Esophagus mucosa (tissue), 1 donor: ENCODE measurements around the gene DISP3. TPM values are rescaled to one million over a fixed set of nuclear protein-coding genes. Genes with fewer than 3 reads are reported as not detected.

ENCODE experiments used
- ATAC-seq: fragments of 200-7000 bp; cut with Tn5 transposase; one replicate; pipeline ENCODE4 v1.9.1; 2020
- total RNA-seq: library from RNA; stranded (reverse); gene quantifications from one replicate; pipeline ENCODE4 v1.2.4, GENCODE V29; 2023
- donor health status: DM: yes; HTN: yes; CAD: no.

The DISP3 gene
- total RNA-seq, 1 donor from 2014 or later = not detected

- no peak for ATAC-seq
Observed at GRCh38 chr1:11515368-11516300, 36.7 kb downstream of the DISP3 start.

- ATAC-seq = no peak
Observed at GRCh38 chr1:11516961-11517635, 38.1 kb downstream of the DISP3 start.

- ATAC-seq = no peak
Observed at GRCh38 chr1:11518016-11518701, 39.2 kb downstream of the DISP3 start.

- ATAC-seq = no peak
Observed at GRCh38 chr1:11518791-11519628, 40.1 kb downstream of the DISP3 start.

GRCh38 chr1:11519629-11520031 is 40.7 kb downstream of the DISP3 start:
- no peak for ATAC-seq

- no peak for ATAC-seq
Observed at GRCh38 chr1:11520531-11521233, 41.7 kb downstream of the DISP3 start.

GRCh38 chr1:11521582-11522399 is 42.8 kb downstream of the DISP3 start:
- ATAC-seq = no peak

GRCh38 chr1:11522400-11523235 is 43.7 kb downstream of the DISP3 start:
- no peak for ATAC-seq

- no peak for ATAC-seq
Observed at GRCh38 chr1:11523261-11523660, 44.3 kb downstream of the DISP3 start.

GRCh38 chr1:11523746-11524464 is 45.0 kb downstream of the DISP3 start:
- ATAC-seq = no peak

GRCh38 chr1:11524465-11525150 is 45.7 kb downstream of the DISP3 start:
- no peak for ATAC-seq

- ATAC-seq = no peak
Observed at GRCh38 chr1:11525151-11525505, 46.2 kb downstream of the DISP3 start.

- no peak for ATAC-seq
Observed at GRCh38 chr1:11525516-11525915, 46.6 kb downstream of the DISP3 start.

- no peak for ATAC-seq
Observed at GRCh38 chr1:11526071-11526895, 47.3 kb downstream of the DISP3 start.

GRCh38 chr1:11527541-11528452 is 48.8 kb downstream of the DISP3 start:
- ATAC-seq = no peak

GRCh38 chr1:11528611-11529261 is 49.8 kb downstream of the DISP3 start:
- no peak for ATAC-seq
